ENCODE measurements around the gene SECISBP2L. TPM values are rescaled to one million over a fixed set of nuclear protein-coding genes. Genes with fewer than 3 reads are reported as not detected.

SECISBP2L gene
- total and polyA plus RNA-seq, 2 experiments from 2014 or later = 18.4 to 41.7 TPM

- 89% methylated on average over 5 of the region's 5 CpGs for WGBS (ENCODE audit: low lambda C conversion rate, missing lambda C conversion rate)
- Histone ChIP-seq H3K27me3 (no peaks in the 10 kb centered on the region), H2AFZ (no peak overlapping the region), H3K4me2 (no peak overlapping the region), H3K9me3 (ENCODE audit: low read depth) (no peaks in the 10 kb centered on the region), H3K79me2 (peaks cover 52% of the 10 kb centered on the region), H3K4me3 (no peak overlapping the region), H3K27ac (no peak overlapping the region), H3K4me1 (ENCODE audit: insufficient read depth) (peaks cover 10% of the 10 kb centered on the region), H4K20me1 (ENCODE audit: insufficient read depth, poor library complexity, severe bottlenecking) (peaks cover 7% of the 10 kb centered on the region), H3K36me3 (replicated peaks; ENCODE audit: insufficient read depth, low read depth) (no peaks in the 10 kb centered on the region), H3K9me2 (replicated peaks; ENCODE audit: insufficient read depth) (no peaks in the 10 kb centered on the region)
- TF ChIP-seq CTCF (IDR thresholded peaks at IDR 0.05; ENCODE audit: poor library complexity) = no peak
- TF ChIP-seq EZH2phosphoT487 (IDR thresholded peaks at IDR 0.05; ENCODE audit: low read depth, severe bottlenecking, unreplicated experiment) = no peak
- no peak for TF ChIP-seq EZH2 (IDR thresholded peaks at IDR 0.05; ENCODE audit: borderline replicate concordance)
- no peak for DNase-seq (ENCODE audit: low spot score)
Measured at GRCh38 chr15:49032601-49033145, 13.6 kb downstream of the SECISBP2L start.

- Histone ChIP-seq H3K36me3 (replicated peaks; ENCODE audit: insufficient read depth, low read depth) (no peaks in the 10 kb centered on the region), H2AFZ (no peak overlapping the region), H3K9me2 (replicated peaks; ENCODE audit: insufficient read depth) (no peaks in the 10 kb centered on the region), H3K4me2 (no peak overlapping the region), H3K27ac (no peak overlapping the region), H3K9me3 (ENCODE audit: low read depth) (no peaks in the 10 kb centered on the region), H4K20me1 (ENCODE audit: insufficient read depth, poor library complexity, severe bottlenecking) (no peaks in the 10 kb centered on the region), H3K4me1 (ENCODE audit: insufficient read depth) (peaks cover 7% of the 10 kb centered on the region), H3K4me3 (no peak overlapping the region), H3K27me3 (no peaks in the 10 kb centered on the region), H3K79me2 (peaks cover 43% of the 10 kb centered on the region)
- no peak for DNase-seq (ENCODE audit: low spot score)
- WGBS (ENCODE audit: low lambda C conversion rate, missing lambda C conversion rate) = 82% methylated on average over 2 of the region's 2 CpGs
- TF ChIP-seq CTCF (IDR thresholded peaks at IDR 0.05; ENCODE audit: poor library complexity) (no peak), EZH2phosphoT487 (IDR thresholded peaks at IDR 0.05; ENCODE audit: low read depth, severe bottlenecking, unreplicated experiment) (no peak), EZH2 (IDR thresholded peaks at IDR 0.05; ENCODE audit: borderline replicate concordance) (no peak)
Measured at GRCh38 chr15:49031804-49032203, 14.4 kb downstream of the SECISBP2L start.

- no peaks in the 10 kb centered on the region for H4K20me1 ChIP-seq (ENCODE audit: insufficient read depth, poor library complexity, severe bottlenecking)
- no peak overlapping the region for H2AFZ ChIP-seq
- no peaks in the 10 kb centered on the region for H3K9me2 ChIP-seq (replicated peaks; ENCODE audit: insufficient read depth)
- H3K4me3 ChIP-seq = no peak overlapping the region
- no peaks in the 10 kb centered on the region for H3K4me1 ChIP-seq (ENCODE audit: insufficient read depth)
- no peaks in the 10 kb centered on the region for H3K27me3 ChIP-seq
- TF ChIP-seq EZH2 (IDR thresholded peaks at IDR 0.05; ENCODE audit: borderline replicate concordance) (no peak), EZH2phosphoT487 (IDR thresholded peaks at IDR 0.05; ENCODE audit: low read depth, severe bottlenecking, unreplicated experiment) (no peak), CTCF (IDR thresholded peaks at IDR 0.05; ENCODE audit: poor library complexity) (no peak)
- 94% methylated on average over 1 of the region's 1 CpG for WGBS (ENCODE audit: low lambda C conversion rate, missing lambda C conversion rate)
- no peak overlapping the region for H3K27ac ChIP-seq
- H3K9me3 ChIP-seq (ENCODE audit: low read depth) = no peaks in the 10 kb centered on the region
- no peaks in the 10 kb centered on the region for H3K36me3 ChIP-seq (replicated peaks; ENCODE audit: insufficient read depth, low read depth)
- no peak for DNase-seq (ENCODE audit: low spot score)
- H3K4me2 ChIP-seq = no peak overlapping the region
- H3K79me2 ChIP-seq = peaks cover 11% of the 10 kb centered on the region
Measured at GRCh38 chr15:49026700-49027099, 19.5 kb downstream of the SECISBP2L start.

Measured in hepatocyte (in vitro differentiated cells).